ENCODE results near the gene SPAG8. TPM values are rescaled to one million over a fixed set of nuclear protein-coding genes. Genes with fewer than 3 reads are reported as not detected.
A peak's percentile ranks its signal among the peaks of the same experiment; 100 is the strongest.

The SPAG8 gene, protein sequence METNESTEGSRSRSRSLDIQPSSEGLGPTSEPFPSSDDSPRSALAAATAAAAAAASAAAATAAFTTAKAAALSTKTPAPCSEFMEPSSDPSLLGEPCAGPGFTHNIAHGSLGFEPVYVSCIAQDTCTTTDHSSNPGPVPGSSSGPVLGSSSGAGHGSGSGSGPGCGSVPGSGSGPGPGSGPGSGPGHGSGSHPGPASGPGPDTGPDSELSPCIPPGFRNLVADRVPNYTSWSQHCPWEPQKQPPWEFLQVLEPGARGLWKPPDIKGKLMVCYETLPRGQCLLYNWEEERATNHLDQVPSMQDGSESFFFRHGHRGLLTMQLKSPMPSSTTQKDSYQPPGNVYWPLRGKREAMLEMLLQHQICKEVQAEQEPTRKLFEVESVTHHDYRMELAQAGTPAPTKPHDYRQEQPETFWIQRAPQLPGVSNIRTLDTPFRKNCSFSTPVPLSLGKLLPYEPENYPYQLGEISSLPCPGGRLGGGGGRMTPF
- total RNA-seq, result 1 to 10 TPM in 1 of 6 experiments, under 1 TPM in 2, not detected in 3; 0.42 to 1.3 (median 0.80) TPM
- long read RNA-seq, result 0 reads

DNA sequence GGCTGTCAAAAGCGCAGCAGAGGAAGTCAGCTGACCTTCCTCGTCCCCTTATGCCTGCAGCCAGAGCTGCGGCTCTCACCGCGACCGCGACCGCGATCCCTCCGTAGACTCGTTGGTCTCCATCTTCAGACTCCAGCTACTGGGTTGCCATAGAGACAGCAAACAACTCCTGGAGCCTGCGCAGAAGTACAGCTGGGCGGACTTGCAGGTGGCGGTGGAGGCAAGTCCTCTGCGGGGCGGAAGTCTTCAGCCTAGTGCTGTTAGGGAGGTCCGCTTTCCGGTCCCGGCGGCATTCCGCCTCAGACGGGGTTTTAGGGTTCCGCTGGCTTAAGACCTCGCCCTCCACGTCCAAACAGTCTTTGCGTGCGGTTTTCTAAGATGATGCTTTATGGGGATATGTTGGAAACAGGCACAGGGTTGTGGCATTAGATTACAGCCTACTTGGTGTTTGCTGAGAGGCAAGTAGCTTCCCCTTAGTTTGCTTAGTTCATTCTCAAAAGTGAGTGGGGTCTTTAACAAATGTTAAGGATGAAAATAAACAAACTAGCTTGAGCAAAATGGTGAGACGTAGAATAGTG, at the start of gene SPAG8:
Gene SPAG8 (minus strand): TSS at position 238 of the 578 bp plus-strand sequence. CDS start 115 bp downstream, at position 123.
- intact Hi-C loops (cut with DNase I), result no loop called here
- peak within 1 kb of the TSS; percentile 23 to 59 (median 37) for H3K4me3 ChIP-seq

GRCh38 chr9:35861161-35861897, 49.3 kb upstream of the SPAG8 start:
- Histone ChIP-seq H3K27ac (no peak overlapping the region), H3K4me3 (no peak overlapping the region), H3K27me3 (no peaks in the 10 kb centered on the region), H3K9me3 (no peaks in the 10 kb centered on the region), H3K36me3 (no peaks in the 10 kb centered on the region), H3K4me1 (no peaks in the 10 kb centered on the region)
- intact Hi-C loops (cut with DNase I), result no loop called here
- ATAC-seq, result no peak
- 46% methylated on average over 10 of the region's 12 CpGs for WGBS (ENCODE audit: insufficient coverage, low coverage, low lambda C conversion rate, missing lambda C conversion rate)
- TF ChIP-seq CTCF (IDR thresholded peaks at IDR 0.05), result no peak
- no peak for TF ChIP-seq POLR2A (IDR thresholded peaks at IDR 0.05)
- DNase-seq, result peak in 1 of 3 donors; percentile 18

More for the DNA sequence above, at the start of gene SPAG8:
- Histone ChIP-seq H3K27me3 (no peaks in the 10 kb centered on the region), H3K27ac (peak within 1 kb of the TSS; percentile 2 to 99 (median 36)), H3K9me3 (no peaks in the 10 kb centered on the region), H3K36me3 (peaks cover 0 to 12% (median 0%) of the 10 kb centered on the region in 4 donors), H3K4me1 (peaks cover 0 to 27% (median 17%) of the 10 kb centered on the region in 4 donors)
- DNase-seq (peak; percentile 88 to 95 (median 94)), ATAC-seq (peak; percentile 55 to 66 (median 56))
- WGBS (ENCODE audit: insufficient coverage, low coverage, low lambda C conversion rate, missing lambda C conversion rate), result 9% methylated on average over 5 of the region's 28 CpGs
- TF ChIP-seq POLR2A (IDR thresholded peaks at IDR 0.05) (peak; percentile 23), CTCF (IDR thresholded peaks at IDR 0.05) (no peak)

- ATAC-seq (no peak), DNase-seq (no peak)
- H3K36me3 ChIP-seq, result no peaks in the 10 kb centered on the region
- TF ChIP-seq CTCF (IDR thresholded peaks at IDR 0.05) (no peak), POLR2A (IDR thresholded peaks at IDR 0.05) (no peak)
- H3K4me1 ChIP-seq, result no peaks in the 10 kb centered on the region
- H3K9me3 ChIP-seq, result no peaks in the 10 kb centered on the region
- WGBS (ENCODE audit: insufficient coverage, low coverage, low lambda C conversion rate, missing lambda C conversion rate), result 44% methylated on average over 3 of the region's 3 CpGs
- H3K27me3 ChIP-seq, result no peaks in the 10 kb centered on the region
- no peak overlapping the region for H3K4me3 ChIP-seq
- intact Hi-C loops (cut with DNase I), result no loop called here
- no peak overlapping the region for H3K27ac ChIP-seq
Measured at GRCh38 chr9:35859990-35860339, 47.9 kb upstream of the SPAG8 start.

DNA sequence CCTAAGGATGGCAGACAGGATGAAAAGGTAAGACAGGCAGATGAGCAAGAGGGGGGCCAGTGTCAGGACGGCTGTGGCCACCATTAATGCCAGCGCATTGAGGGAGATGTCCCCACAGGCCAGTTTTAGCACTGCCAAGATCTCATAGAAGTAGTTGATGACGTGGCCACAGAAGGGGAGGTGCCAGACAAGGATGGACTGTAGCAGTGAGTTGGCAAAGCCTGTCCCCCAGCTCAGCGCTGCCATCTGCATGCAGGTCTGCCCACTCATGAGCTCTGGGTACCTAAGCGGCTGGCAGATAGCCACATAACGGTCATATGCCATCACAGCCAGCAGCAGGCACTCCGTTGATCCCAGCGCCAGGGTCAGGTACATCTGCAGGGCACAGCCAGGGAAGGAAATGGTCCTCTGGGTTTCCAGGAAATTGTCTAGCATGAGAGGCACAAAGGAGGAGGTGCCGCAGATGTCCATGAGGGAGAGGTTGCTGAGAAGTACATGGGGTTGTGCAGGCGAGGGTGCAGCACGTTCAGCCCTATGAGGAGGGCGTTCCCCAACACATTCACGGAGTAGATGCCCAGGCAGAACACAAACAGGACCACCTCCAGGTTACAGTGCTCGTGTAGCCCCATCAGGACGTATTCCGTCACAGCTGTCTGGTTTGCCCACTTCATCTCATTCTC, 47.4 kb upstream of the SPAG8 start:
- H3K27ac ChIP-seq, result no peak overlapping the region
- no peaks in the 10 kb centered on the region for H3K27me3 ChIP-seq
- intact Hi-C loops (cut with DNase I), result no loop called here
- H3K36me3 ChIP-seq, result no peaks in the 10 kb centered on the region
- no peak for TF ChIP-seq CTCF (IDR thresholded peaks at IDR 0.05)
- TF ChIP-seq POLR2A (IDR thresholded peaks at IDR 0.05), result no peak
- DNase-seq, result peak in 1 of 3 donors; percentile 37
- H3K4me3 ChIP-seq, result no peak overlapping the region
- H3K4me1 ChIP-seq, result no peaks in the 10 kb centered on the region
- H3K9me3 ChIP-seq, result no peaks in the 10 kb centered on the region
- ATAC-seq, result peak in 2 of 4 donors; percentile 19 to 32
- WGBS (ENCODE audit: insufficient coverage, low coverage, low lambda C conversion rate, missing lambda C conversion rate), result 68% methylated on average over 3 of the region's 16 CpGs

All from right lobe of liver (tissue), 6 donors.